ENCODE results near the gene SCG5.

SCG5 gene

GRCh38 chr15:32691689-32692038 is 50.2 kb downstream of the SCG5 start:
- DNase-seq (ENCODE audit: low read depth, low spot score): no peak

- DNase-seq (ENCODE audit: low read depth, low spot score): no peak
These were observed 50.8 kb downstream of the SCG5 start for GRCh38 chr15:32692286-32692685.

GRCh38 chr15:32694222-32694983 is 52.9 kb downstream of the SCG5 start:
- no peak for DNase-seq (ENCODE audit: low read depth, low spot score)

GRCh38 chr15:32698773-32699390 is 57.4 kb downstream of the SCG5 start:
- DNase-seq (ENCODE audit: low read depth, low spot score): no peak

GRCh38 chr15:32700501-32701150 is 59.1 kb downstream of the SCG5 start:
- no peak for DNase-seq (ENCODE audit: low read depth, low spot score)

- DNase-seq (ENCODE audit: low read depth, low spot score): no peak
These were observed 60.4 kb downstream of the SCG5 start for GRCh38 chr15:32701863-32702262.

- DNase-seq (ENCODE audit: low read depth, low spot score): no peak
These were observed 63.0 kb downstream of the SCG5 start for GRCh38 chr15:32704395-32704981.

- no peak for DNase-seq (ENCODE audit: low read depth, low spot score)
These were observed 63.9 kb downstream of the SCG5 start for GRCh38 chr15:32705446-32705845.

GRCh38 chr15:32706704-32707103 is 65.2 kb downstream of the SCG5 start:
- no peak for DNase-seq (ENCODE audit: low read depth, low spot score)

GRCh38 chr15:32707436-32707835 is 65.9 kb downstream of the SCG5 start:
- no peak for DNase-seq (ENCODE audit: low read depth, low spot score)

- DNase-seq (ENCODE audit: low read depth, low spot score): no peak
These were observed 68.0 kb downstream of the SCG5 start for GRCh38 chr15:32709295-32710033.

GRCh38 chr15:32715276-32715675 is 73.8 kb downstream of the SCG5 start:
- DNase-seq (ENCODE audit: low read depth, low spot score): no peak

- DNase-seq (ENCODE audit: low read depth, low spot score): no peak
These were observed 74.9 kb downstream of the SCG5 start for GRCh38 chr15:32716216-32716914.

- DNase-seq (ENCODE audit: low read depth, low spot score): no peak
These were observed 75.5 kb downstream of the SCG5 start for GRCh38 chr15:32716915-32717425.

- no peak for DNase-seq (ENCODE audit: low read depth, low spot score)
These were observed 76.1 kb downstream of the SCG5 start, which contains the start of gene GREM1 for GRCh38 chr15:32717426-32718226. Gene GREM1, plus strand, starts transcription at chr15:32718004. Its CDS starts 12,687 bp downstream, at chr15:32730691.

GRCh38 chr15:32718227-32718820 is 76.8 kb downstream of the SCG5 start:
- no peak for DNase-seq (ENCODE audit: low read depth, low spot score)

GRCh38 chr15:32718821-32719716 is 77.6 kb downstream of the SCG5 start:
- no peak for DNase-seq (ENCODE audit: low read depth, low spot score)

- no peak for DNase-seq (ENCODE audit: low read depth, low spot score)
These were observed 80.1 kb downstream of the SCG5 start for GRCh38 chr15:32721596-32721995.

GRCh38 chr15:32722136-32722535 is 80.6 kb downstream of the SCG5 start:
- DNase-seq (ENCODE audit: low read depth, low spot score): no peak

Data from smooth muscle cell of the brain vasculature (primary cell).